ENCODE data around the gene CXCL5.

The CXCL5 gene

GRCh38 chr4:73998040-73999011, at the start of gene CXCL5:
CXCL5 (minus strand) TSS chr4:73998677; CDS start chr4:73998581, 96 bp downstream.
- DNase-seq (ENCODE audit: low read depth in 1 of 2, low spot score in 1 of 2): no peak

DNA sequence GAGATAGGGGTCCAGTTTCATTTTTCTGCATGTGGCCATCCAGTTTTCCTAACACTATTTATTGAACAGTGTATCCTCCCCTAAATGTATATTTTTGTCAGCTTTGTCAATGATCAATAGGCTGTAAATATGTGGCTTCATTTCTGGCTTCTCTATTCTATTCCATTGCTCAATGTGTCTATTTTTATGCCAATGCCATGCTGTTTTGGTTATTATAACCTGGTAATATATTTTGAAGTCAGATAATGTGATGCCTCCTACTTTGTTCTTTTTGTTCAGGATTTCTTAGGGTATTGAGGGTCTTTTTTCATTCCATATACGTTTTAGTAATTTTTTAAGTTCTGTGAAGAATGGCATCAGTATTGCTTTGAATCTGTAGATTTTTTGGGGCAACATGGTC, 48.7 kb upstream of the CXCL5 start:
- no peak for DNase-seq (ENCODE audit: low read depth in 1 of 2, low spot score in 1 of 2)

DNA sequence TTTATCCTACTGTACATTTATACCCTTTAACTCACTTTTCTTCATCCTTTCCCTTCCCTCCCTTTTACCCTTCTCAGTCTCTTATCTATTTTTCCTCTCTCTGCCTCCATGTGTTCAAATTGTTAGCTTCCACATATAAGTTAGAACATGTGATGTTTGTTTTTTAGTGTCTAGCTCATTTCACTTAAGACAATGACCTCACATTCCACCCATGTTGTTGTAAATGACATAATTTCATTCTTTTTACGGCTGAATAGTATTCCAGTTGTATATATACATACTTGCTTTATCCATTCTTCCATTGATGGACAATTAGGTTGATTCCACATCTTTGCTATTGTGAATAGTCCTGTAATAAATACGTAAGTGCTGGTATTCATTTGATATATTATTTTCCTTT, 47.3 kb upstream of the CXCL5 start:
- DNase-seq (ENCODE audit: low read depth in 1 of 2, low spot score in 1 of 2): no peak

- no peak for DNase-seq (ENCODE audit: low read depth in 1 of 2, low spot score in 1 of 2)
Measured at GRCh38 chr4:74045247-74045646, 46.8 kb upstream of the CXCL5 start.

GRCh38 chr4:74044677-74045076, 46.2 kb upstream of the CXCL5 start:
- DNase-seq (ENCODE audit: low read depth in 1 of 2, low spot score in 1 of 2): no peak

DNA sequence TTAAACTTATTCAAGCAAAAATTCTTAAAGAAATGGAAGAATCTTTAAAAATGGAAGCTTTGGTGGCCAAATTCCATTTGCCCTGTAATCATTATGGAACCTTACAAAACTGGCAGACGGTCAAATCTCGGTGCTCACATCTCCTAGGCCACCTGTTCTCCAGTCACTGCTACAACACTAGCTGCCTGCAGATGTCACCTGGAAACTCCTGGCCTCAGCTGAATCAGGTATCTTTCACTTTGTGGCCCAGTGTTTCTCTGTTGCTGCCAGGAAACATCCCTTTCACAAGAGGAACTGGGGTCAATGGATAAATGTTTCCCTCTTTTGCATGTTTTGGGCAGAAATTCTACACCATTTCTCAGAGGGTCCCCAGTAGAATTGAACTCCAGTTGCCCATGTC, 44.2 kb upstream of the CXCL5 start:
- DNase-seq (ENCODE audit: low read depth in 1 of 2, low spot score in 1 of 2): no peak

- no peak for DNase-seq (ENCODE audit: low read depth in 1 of 2, low spot score in 1 of 2)
Measured at GRCh38 chr4:74041418-74041817, 42.9 kb upstream of the CXCL5 start.

DNA sequence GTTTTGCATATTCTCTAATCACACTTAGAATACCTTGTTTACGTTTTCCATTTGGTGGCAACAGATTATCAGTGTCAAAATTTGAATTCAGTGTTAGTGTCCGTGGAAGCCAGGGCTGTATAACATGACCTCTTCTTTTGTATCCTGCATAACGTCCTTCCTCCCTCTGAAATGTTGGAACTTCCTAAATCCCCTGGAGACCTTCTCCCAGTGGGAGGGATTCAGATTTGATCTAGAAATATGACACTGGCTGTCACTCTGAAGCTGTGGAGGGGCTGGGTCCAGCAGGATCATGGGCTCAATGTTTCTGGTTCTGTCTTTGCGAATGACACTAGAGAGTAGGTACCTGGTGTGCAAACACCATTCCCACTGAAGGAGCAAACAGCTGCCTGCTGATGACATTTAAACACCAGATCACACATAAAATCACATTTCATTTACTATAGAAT, 40.9 kb upstream of the CXCL5 start:
- no peak for DNase-seq (ENCODE audit: low read depth in 1 of 2, low spot score in 1 of 2)

DNA sequence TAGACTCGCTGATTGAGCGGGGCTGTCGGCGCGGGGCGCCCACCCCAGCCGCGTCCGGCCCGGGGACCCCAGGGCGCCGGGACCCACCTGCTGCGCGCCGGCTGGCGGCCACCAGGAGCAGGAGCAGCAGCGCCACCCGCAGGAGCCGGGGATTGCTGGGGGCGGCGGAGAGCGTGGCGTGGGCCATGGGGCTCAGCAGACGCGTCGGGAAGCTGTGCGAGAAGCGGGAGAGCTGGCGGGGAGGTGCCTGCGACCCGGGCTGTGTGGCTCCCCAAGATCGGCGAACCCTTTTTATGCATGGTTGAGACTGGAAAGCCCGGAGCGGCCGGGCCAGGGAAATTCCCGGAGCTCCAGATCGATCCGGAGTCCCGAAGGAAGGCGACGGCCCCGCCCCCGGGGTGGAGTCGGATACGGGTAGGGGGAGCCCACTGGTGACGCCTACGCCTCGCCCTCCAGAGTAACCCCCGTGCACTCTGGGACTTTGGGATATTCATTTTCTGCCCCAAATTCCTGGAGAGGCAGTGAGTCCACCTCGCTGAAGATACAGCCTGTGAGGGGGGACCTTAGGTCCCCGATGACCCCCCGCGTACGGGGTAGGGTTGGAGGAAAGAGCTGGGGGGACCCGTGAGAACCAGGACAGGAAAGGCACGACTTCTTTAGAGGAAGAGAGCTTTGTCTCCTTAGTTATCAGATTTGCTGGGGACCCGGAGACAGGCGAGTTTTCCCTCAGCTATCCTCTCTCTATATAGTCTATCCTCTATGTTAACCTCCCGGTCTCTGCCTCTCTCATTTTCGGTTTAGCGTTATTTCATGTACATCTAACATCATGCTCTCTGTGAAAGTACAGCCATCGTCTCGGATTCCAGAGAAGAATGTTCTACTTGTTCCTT, 40.2 kb upstream of the CXCL5 start, which contains the start of gene CXCL3:
Gene CXCL3 (minus strand): TSS at position 265 of the 890 bp plus-strand sequence. CDS start 78 bp downstream, at position 187.
- DNase-seq (ENCODE audit: low read depth in 1 of 2, low spot score in 1 of 2): no peak

DNA sequence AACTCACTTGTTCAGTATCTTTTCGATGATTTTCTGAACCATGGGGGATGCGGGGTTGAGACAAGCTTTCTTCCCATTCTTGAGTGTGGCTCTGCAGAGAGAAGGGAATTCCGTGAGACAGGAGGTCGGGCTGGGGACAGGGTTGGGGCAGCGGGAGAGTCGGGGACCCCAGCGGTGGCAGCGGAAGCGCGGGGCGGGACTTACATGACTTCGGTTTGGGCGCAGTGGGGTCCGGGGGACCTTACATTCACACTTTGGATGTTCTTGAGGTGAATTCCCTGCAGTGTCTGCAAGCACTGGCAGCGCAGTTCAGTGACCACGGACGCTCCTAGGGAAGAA, 39.6 kb upstream of the CXCL5 start:
- DNase-seq (ENCODE audit: low read depth in 1 of 2, low spot score in 1 of 2): no peak

DNA sequence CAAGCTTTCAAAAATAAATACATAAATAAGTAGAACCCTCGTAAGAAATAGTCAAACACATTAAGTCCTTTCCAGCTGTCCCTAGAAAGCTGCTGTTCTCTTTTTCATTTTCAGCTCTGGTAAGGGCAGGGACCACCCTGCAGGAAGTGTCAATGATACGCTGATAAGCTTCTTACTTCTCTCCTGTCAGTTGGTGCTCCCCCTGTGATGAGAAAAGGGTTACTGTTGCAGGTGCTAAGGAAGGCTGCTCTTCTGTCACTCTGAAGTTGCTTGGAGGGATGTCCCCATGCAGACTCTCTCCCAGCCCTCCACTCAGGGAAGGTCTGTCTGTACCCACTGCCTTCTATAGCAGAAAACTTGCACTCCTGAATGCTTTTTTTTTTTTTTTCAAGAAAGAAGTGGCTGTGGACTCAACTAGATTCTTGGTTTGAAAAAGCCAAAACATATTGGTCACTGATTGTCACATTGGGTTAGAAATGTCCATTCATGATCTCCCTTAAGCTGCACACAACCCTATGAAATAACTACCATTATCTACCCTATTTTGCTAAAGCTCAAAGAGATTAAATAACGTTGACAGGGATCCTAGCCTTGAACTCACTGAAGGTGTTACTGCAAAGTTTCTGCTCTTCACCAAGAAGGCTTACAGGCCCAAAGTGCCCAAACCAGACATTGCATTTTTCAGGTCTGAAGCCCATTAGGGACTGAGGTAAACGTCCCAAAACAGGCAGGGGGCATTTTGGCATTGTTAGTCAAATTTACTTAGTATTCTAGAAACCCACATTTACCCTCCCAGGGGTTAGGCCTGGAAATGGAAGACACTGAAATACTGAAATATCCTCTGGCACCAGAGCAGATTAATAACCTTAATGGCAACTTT, 38.8 kb upstream of the CXCL5 start:
- DNase-seq (ENCODE audit: low read depth in 1 of 2, low spot score in 1 of 2): no peak

GRCh38 chr4:74033739-74034138, 35.3 kb upstream of the CXCL5 start:
- DNase-seq (ENCODE audit: low read depth in 1 of 2, low spot score in 1 of 2): no peak

DNA sequence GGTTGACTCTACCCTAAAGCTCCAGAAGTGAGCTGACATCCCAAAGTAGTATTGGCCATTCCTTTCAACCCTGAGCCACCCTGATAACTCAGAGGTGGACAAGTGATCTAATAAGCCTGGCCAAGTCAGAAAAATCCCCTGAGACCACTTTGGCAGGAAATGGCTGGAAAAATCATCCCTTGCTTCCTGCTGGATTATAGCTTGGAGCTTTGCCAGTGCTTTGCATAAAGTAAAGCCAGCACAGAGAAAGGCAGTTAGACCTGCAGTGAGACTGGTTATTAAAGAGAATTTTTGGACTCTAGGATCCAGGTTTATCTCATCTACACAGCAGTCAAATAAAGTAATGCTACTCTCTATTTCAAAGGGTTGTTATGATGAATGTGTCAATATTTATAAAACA, 33.6 kb upstream of the CXCL5 start:
- no peak for DNase-seq (ENCODE audit: low read depth in 1 of 2, low spot score in 1 of 2)

DNA sequence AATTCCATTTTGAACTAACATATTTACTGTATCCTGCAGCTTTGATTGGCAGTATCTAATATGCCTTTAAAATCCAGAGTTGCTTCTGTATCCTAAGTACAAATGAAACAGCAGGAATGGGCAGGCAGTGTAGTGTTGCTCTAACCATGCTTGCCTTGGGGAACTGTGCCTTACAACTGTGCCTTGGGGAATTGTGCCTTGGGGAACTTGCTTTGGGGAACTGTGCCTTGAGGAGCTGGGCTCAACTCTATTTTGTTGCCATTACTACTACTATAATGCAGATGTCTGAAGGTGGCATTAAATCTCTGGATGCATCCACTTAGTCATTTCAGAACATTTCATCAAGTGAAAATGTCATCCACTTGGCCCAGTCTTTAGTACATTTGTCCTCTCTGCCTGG, 33.1 kb upstream of the CXCL5 start:
- DNase-seq (ENCODE audit: low read depth in 1 of 2, low spot score in 1 of 2): no peak

GRCh38 chr4:74030285-74030684, 31.8 kb upstream of the CXCL5 start:
- no peak for DNase-seq (ENCODE audit: low read depth in 1 of 2, low spot score in 1 of 2)

DNA sequence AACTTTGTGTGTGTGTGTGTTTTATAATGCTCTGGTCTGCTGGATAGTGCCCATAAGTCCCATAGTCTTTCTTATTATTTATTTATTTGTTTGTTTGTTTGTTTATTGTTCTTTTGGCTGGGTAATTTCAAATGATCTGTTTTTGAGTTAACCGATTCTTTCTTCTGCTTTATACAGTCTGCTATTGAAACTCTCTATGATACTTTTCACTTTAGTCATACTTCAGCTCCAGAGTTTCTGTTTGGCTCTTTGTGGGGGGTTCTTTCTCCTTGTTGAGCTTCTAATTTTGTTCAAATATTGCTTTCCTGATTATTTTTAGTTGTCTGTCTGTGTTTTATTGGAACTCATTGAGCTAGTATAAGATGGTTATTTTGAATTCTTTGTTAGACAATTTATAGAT, 30.0 kb upstream of the CXCL5 start:
- DNase-seq (ENCODE audit: low read depth in 1 of 2, low spot score in 1 of 2): no peak

GRCh38 chr4:74023709-74024108, 25.2 kb upstream of the CXCL5 start:
- no peak for DNase-seq (ENCODE audit: low read depth in 1 of 2, low spot score in 1 of 2)

GRCh38 chr4:74021601-74022000, 23.1 kb upstream of the CXCL5 start:
- DNase-seq (ENCODE audit: low read depth in 1 of 2, low spot score in 1 of 2): no peak

DNA sequence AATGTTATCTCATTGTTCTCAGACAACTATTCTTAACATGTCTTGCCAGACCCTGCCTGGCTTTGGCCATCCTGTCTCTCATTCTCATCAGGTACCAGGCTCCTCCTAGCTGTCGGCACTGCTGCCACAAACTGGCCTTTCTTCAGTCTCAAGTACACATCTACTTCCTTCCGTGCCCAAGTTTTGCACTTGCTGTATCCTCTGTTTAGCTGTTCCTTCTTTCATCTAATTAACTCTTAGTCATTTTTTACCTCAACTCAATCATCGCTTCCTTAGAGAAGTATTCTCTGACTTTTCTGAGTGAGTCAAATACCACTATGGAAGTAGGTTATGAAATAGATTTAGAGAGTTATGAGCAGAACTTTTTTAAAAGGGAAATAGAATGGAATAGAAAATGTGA, 20.3 kb upstream of the CXCL5 start:
- no peak for DNase-seq (ENCODE audit: low read depth in 1 of 2, low spot score in 1 of 2)

DNA sequence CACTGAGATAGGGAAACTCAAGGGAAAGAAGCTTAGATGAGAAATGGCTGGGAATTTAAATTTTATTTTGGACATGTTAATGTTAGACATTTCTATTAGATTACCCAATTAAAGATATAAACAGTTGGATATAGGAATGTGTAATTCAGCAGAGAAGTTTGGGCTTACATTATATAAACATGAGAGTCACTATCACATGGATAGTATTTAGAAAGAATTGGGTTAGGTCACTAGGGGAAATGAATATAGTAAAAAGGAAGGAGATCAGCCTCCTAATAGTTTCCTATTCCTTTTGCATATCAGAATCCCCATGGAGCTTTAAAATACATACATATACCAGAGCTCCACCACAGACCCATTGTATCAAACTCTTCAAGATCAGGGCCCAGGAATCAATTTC, 19.6 kb upstream of the CXCL5 start:
- no peak for DNase-seq (ENCODE audit: low read depth in 1 of 2, low spot score in 1 of 2)

GRCh38 chr4:74016068-74016467, 17.6 kb upstream of the CXCL5 start:
- no peak for DNase-seq (ENCODE audit: low read depth in 1 of 2, low spot score in 1 of 2)
